ENCODE measurements around the gene ACSL1.

GRCh38 chr4:184744236-184744635 is 81.5 kb downstream of the ACSL1 start:
- no peak for TF ChIP-seq GATA2 (IDR thresholded peaks at IDR 0.05; ENCODE audit: low read depth, low read length)
- no peak for TF ChIP-seq GATA3 (IDR thresholded peaks at IDR 0.05; ENCODE audit: low read depth, low read length)
